Endothelial cell of hepatic sinusoid (primary cell): ENCODE data around the gene AACS.
"Not testable (repeated sequence)": the region's sequence is repeated elsewhere in the genome, so short reads cannot be mapped to it uniquely, and the experiment has no call there.

ENCODE experiments used
- in situ Hi-C: cut with HindIII; loops from 2 replicates; pipeline ENCODE4 v1.10.0; 2017; ENCODE audit warnings: low sequenced_read_pairs

The AACS gene

DNA sequence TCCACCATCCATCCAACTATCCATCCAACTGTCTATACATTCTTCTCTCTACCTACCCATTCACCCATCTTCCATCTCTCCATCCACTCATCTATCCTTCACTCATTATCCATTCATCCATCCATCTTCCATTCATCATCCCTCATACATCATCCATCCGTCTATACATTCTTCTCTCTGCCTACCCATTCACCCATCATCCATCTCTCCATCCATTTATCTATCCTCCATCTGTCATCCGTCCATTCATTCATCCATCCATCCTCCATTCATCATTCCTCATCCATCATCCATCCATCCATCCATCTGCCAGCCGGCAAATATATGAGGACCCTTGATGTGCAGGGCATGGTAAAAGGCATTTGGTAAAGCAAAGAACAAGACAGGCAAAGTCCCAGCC lies 25.2 kb downstream of the AACS start:
- in situ Hi-C loops: no loop called here

DNA sequence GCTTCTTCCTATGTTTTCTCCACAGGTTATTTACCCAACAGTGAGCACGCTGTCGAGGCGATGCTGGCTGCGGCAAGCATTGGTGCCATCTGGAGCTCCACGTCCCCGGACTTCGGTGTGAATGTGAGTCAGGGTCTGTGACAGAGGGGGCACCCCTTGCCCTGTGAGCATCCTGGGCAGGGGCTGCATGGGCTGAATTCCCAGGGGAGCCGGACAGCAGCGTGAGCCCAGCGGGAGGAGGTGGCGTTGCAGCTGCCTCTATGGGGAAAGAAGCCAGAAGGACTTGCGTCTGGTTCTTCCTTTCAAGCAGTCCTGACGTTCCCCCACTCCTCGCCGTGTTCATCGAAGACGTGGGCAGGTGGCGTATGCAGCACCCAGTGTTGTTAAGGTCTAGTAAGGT lies 26.2 kb downstream of the AACS start:
- in situ Hi-C loops: no loop called here

DNA sequence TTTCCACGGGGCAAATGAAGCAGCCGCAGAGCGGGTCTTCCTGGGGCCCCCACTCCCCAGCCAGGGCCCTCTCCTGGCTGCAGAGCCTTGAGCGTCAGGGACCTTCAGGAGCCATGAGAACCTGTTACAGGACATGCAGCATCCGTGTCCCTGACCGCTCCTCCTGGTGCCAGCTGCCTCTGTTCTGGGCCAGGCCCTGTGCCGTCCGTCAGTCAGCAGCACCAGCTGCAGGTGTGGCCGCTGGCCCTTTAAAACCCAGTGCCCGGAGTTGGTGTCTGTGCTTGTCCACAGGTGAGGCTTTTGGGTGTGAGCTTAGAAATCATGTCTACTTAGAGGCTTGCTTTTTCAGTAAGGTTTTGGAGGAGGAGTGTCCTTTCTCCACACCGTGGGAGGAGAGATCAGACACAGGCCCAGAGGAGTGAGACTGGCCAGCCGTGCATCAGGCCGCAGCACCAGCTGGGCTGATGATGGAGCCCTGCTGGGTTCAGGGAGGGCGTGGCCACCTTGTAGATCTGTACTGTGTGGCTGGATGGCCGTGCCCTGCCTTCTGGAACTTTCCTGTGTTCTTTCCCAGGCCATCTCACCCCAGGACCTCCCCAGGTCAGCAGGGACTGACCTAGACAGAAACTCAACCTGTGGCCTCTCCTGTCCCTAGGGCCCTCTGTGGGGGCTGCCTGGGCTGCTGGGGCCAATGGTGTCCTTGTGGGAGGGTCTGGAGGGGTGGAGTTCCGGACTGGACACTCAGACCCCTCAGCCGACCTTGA lies 27.1 kb downstream of the AACS start:
- in situ Hi-C loops: no loop called here

GRCh38 chr12:125092872-125093680 lies 27.8 kb downstream of the AACS start:
- in situ Hi-C loops: no loop called here

- in situ Hi-C loops: no loop called here
These were observed 28.6 kb downstream of the AACS start for GRCh38 chr12:125093681-125094330.

- in situ Hi-C loops: no loop called here
These were observed 31.7 kb downstream of the AACS start for GRCh38 chr12:125096894-125097293.

DNA sequence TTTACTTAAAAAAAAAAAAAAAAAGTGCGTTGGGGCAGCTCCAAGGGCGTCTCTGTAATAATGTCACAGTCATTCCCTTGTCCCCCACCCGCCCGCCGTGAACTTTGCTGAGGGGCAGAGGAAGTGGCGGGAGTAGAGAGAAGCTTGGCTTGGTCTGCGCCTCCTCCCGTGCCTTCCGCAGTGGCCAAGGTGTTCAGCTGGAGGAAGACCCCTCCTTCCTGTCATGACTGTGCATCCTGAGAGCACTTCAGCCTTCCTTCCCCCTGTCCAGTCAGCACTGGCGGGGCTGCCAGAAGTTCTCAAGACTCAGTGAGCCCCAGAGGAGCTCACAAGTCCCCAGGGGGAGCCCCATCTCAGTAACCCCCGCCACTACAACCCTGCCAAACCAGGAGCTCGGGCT lies 32.2 kb downstream of the AACS start:
- in situ Hi-C loops: no loop called here

- in situ Hi-C loops: no loop called here
These were observed 33.6 kb downstream of the AACS start for GRCh38 chr12:125098676-125099408.

DNA sequence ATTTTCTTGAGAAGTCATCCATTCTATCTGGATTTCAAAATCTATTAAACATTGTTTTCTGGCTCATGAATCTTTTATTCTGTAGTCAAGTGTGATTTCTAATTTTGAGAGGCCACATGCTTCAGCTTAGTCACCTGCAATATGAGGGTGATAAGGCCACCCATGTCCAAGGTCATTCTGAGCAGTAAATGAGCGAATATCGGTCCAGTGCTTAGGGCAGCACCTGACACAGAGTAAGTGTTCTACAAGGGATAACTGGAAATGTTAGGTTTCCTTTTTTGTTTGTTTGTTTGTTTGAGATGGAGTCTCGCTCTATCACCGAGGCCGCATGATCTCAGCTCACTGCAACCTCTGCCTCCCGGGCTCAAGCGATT lies 34.2 kb downstream of the AACS start:
- in situ Hi-C loops: no loop called here

GRCh38 chr12:125100551-125101434 lies 35.6 kb downstream of the AACS start:
- in situ Hi-C loops: no loop called here

DNA sequence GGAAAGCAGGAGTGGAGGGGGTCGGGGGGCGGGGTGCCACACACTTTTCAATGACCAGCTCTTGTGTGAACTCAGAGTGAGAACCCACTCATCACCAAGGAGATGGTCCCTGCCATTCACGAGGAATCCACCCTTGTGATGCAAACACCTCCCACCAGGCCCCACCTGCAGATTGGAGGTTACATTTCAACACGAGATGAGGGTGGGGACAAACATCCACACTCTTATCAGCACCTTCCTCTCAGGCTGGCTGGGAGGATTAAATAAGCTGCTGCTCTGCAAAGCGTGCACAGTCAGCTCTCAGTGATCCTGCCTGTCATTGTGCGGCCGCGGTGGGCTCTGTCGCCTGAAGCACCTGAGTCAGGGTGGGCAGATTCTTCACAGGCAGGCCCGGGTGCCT lies 39.7 kb downstream of the AACS start:
- in situ Hi-C loops: no loop called here

DNA sequence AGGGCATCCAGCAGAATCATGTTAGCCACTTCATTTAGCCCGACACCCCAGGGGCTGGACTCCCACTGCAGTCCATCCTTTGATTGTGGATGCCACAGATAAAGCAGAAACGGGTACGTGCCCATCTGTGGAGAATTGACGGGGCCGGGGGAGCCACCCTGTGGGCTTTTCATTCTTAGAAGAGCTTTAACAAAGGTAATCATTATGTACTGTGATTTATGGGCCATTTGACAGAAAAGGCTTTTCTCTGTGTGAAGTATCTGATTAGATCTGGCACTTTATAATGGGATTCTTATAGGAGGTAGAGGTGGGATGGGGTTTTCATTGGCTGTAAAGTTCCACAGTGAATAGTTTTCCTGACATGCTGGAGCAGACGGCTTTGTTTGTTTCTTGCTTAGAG lies 40.4 kb downstream of the AACS start:
- in situ Hi-C loops: no loop called here

- in situ Hi-C loops: no loop called here
These were observed 45.6 kb downstream of the AACS start for GRCh38 chr12:125110641-125111360.

DNA sequence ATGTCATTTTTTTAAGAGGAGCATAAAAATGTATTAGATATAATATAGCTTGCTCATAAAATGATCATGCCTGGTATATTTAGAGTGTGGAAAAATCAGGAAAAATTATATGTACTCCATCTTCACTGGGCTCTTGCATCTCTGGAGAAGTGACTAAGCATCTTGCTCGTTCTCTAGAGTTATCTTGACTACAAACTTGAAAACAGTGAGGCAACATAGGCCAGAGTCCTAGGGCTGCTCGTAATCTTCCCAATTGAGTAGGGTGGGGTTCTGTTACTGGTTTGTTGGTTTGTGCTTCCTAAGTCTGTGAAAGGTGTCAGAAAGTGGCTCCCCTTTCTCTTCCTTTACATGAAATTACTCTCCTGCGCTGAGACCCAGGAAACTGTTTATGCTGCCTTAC lies 46.2 kb downstream of the AACS start:
- in situ Hi-C loops: no loop called here

DNA sequence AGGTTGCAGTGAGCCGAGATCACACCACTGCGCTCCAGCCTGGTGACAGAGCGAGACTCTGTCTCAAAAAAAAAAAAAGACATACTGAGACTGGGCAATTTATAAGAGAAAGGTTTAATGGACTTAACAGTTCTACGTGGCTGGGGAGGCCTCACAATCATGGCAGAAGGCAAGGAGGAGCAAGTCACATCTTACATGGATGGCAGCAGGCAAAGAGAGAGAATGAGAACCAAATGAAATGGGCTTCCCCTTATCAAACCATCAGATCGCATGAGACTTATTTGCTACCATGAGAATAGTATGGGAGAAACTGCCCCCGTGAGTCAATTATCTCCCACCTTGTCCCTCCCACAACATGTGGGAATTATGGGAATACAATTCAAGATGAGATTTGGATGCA lies 47.4 kb downstream of the AACS start:
- in situ Hi-C loops: not testable (repeated sequence)

DNA sequence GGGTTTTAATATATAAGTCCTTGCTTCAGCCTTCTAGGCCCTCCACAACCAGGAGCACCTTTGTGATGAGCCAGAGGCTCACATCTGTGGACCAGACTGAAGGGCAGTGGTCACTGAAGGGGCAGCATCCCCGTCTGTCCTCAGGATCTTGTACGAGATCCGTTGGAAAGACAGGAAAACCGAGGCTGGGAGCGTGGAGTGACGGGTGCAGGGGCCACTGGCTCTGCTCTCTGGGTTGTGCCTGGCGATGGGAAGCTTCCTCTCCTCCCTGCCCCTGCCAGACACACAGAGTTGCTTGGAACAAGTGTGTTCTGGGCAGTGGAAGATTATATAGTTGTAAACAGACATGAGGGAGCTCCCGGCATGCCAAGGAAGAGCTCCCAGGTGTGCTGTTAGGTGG lies 48.0 kb downstream of the AACS start:
- in situ Hi-C loops: no loop called here

- in situ Hi-C loops: no loop called here
These were observed 48.6 kb downstream of the AACS start for GRCh38 chr12:125113789-125114188.

GRCh38 chr12:125114365-125115141 lies 49.3 kb downstream of the AACS start:
- in situ Hi-C loops: no loop called here

DNA sequence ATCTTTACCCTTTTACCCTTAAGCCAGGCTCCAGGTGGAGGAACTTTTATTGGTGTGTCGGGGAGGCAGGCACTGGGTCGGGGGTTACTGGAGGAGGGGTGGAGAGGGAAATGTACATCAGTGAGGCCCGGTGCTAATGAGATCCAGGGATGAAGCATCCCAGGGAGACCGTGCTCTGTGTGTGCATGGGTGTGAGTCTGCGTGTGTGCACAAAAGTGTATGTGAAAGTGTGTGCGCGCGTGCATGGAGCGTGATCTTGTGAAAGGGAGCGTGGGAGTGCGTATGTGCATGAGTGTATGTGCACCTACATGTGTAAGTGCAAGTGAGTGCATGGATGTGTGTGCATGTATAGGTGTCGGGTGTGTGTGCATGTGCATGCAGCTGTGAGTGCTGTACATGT lies 55.3 kb downstream of the AACS start:
- in situ Hi-C loops: no loop called here
